GM19240 (cell line): ENCODE measurements around the gene GPER1.
"Not testable (repeated sequence)": the region's sequence is repeated elsewhere in the genome, so short reads cannot be mapped to it uniquely, and the experiment has no call there.

ENCODE experiments used
- DNase-seq: peaks from one replicate; pipeline ENCODE4 v3.0.0; 2011; ENCODE audit warnings: low spot score; ENCODE audit not compliant: insufficient read length

Gene GPER1

GRCh38 chr7:1068013-1068412, 19.9 kb upstream of the GPER1 start:
- no peak for DNase-seq

DNA sequence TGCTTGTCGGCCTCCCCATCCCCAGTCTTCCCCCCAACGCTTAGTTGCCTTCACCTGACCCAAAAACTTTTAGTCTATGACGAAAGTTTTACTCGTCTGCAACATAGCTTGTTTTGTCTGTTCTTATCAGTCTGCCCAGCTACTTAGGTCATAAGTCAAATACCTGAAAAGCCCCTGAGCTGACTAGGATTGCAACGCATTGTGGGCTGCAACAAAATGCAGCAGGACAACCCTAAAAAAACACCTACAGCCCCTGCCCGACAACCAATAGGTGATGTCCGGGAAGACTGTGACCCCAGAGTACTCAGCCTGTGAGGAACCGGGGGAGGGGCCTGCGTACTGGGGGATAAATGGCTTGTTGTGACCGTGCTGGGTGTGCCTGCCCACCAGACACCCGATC, 19.3 kb upstream of the GPER1 start:
- no peak for DNase-seq

- no peak for DNase-seq
Measured at GRCh38 chr7:1070544-1071011, 17.3 kb upstream of the GPER1 start.

DNA sequence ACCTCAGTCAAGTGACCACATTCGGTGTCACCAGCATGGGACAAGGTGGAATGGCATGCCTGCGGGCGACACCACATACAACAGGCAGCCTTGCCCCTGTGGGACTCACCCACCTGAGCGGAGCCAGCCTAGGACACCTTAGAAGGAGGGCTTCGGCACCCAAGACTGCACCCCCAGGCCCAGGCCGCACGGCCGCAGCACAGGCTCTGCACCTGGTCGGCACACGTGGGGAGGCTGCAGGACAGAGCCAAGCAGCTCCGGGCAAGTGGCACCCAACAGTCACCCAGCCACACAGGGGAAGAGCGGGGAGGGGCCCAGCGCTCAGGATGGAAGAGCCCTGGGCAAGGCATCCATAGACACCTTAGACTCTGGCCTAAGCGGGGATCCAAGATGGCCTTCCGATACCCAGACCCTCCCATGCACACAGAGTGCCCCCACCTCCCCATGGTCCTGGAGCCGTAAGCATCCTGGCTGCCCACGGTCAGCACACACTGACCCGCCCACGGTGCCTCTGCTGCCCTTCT, 16.1 kb upstream of the GPER1 start:
- DNase-seq = no peak

DNA sequence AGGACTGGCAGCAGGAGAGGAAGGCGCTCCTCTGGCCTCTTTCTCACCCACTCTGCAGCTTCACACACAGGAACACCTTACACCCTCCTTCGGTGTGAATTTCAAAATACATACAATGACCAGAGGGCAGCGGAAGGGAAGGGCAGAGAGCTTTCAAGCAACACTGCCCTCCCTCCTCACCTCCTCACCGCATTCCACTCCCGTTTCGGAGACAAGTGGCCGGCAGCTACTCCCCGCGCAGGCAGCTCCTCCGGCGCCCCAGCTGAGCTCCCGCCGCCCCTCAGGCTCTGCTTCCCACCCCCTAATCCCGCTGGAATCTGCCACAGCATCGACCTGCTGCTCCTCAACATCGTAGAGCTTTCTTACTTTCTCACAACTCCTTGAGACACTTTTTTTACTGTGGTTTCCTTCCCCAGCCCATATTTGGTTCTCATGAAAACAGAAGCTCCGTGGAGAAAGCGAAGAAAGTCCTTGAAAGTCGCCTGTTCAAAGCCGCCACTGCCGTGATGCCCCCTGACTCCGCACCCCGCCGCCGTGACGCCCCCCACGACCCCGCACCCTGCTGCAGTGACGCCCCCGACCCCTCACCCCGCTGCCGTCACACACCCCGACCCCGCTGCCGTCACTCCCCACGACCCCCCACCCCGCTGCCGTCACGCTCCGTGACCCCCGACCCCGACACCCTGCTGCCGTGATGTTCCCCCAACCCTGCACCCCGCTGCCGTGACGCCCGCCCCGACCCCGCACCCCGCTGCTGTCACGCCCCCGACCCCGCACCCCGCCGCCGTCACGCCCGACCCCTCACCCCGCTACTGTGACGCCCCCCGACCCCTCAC, 14.6 kb upstream of the GPER1 start:
- DNase-seq = no peak

DNA sequence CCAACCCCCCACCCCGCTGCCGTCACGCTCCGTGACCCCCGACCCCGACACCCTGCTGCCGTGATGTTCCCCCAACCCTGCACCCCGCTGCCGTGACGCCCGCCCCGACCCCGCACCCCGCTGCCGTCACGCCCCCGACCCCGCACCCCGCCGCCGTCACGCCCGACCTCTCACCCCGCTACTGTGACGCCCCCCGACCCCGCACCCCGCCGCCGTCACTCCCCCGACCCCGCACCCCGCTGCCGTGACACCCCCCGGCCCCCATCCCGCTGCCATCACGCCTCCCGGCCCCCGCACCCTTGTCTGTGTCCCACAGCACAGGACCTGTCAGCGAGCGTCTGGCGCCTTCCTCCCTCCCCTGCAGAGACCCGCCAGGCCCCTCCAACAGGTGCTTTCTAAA, 13.9 kb upstream of the GPER1 start:
- DNase-seq = not testable (repeated sequence)

DNA sequence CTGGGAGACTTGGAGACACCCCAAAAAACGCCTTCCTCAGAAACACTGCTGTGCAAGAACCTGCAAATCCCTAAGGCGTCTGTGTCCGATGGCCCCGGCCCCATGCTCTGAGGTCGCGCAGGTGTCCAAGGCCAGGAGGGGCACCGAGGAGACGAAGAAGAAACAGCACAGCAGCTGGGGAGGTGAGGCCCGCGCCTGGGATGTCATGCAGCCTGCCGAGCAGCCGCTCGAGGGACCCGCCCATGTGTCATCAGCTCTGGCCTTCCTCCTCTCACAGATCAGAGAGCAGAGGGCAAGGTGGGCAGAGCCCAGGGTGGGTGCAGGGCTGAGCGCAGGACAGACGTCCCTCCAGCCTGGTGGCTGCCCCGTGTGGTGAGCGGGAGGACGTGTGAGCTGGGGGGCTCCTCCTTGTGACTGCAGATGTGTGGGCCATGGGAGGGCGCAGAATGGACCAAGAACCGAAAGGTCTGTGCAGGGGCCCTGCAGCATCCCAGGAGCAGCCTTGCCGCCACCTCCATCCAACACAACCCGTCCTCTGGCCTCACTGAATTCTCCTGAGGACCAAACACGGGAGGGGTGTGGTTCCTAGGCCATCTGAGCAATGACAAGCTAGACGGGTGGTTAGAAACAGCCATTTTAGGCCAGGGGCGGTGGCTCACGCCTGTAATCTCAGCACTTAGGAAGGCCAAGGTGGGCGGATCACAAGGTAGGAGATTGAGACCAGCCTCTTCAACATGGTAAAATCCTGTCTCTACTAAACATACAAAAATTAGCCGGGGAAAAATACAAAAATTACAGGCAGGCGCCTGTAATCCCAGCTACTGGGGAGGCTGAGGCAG, 13.1 kb upstream of the GPER1 start:
- DNase-seq = no peak

DNA sequence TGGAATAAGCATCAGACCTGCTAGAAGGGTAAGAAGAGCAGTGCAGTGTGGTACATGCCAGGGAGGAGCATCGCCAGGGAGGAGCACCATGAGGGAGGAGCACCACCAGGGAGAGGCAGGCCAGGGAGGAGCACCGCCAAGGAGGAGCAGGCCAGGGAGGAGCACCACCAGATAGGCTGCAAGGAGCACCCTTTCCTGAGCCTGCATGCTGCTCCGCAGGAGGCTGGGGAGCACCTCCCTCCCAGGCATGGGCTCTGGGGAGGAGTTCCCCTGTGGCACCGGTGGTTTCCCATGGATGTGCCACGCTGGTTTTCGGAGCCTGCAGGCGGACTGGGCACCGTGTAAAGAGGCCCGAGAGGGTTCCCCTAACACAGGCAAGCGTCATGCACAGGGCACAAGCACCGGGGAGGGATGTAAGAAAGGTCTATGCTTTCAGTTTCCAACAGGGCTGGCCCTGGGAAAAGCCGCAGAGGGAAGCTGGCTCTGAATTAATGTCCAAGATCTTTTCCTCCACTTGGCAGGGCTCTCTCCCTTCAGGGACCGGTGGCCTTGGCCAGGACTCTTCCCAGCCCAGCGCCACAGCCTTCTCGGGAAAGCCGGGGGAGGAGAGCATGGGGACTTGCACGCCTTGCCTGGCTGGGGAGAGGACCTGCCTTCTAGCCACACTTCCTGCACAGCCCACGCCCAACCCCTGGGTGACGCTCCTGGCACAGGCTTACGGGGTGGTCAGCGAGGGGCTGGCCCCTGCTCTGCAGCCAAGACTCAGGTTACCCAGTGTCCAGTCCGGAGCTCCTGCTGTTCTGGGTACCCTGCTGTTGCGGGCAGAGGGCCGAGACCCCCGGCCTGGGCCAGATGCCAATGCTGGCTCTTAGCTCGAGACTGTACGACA, 11.5 kb upstream of the GPER1 start:
- no peak for DNase-seq

- DNase-seq = no peak
Measured at GRCh38 chr7:1078519-1078918, 9.4 kb upstream of the GPER1 start.

- no peak for DNase-seq
Measured at GRCh38 chr7:1078985-1079384, 8.9 kb upstream of the GPER1 start.

- no peak for DNase-seq
Measured at GRCh38 chr7:1079546-1079945, 8.4 kb upstream of the GPER1 start.

DNA sequence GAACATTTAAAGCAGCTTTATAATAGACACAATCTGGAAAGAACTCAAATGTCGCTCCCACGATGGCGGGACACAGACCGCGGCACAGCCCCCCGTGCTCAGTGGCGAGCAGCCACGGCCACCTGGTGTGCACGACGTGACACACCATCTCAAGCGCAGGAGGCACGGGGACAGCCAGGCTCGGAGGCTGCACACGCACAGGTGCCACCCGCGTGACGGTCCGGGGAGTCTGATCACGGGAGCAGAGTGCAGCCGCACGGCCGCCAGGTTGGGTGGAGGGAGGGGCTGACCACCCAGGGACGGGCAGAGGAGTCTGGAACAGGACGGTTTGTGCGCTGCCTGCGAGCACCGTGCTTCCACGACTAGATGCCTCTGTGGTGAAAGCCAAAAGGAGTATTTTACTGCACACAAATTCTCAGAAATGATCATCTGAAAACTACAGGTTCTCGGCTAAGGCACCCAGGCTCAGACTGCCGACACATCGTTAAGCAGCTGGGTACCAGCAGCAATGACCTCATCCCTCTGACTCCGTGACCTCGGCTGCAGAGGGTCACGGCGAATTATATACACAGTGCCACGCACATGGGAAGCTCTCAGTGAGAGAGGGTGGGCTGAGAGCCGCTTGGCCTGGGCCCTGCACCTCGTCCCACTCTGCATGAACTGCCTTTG, 7.5 kb upstream of the GPER1 start:
- no peak for DNase-seq

GRCh38 chr7:1080921-1081255, 7.0 kb upstream of the GPER1 start:
- DNase-seq = no peak

GRCh38 chr7:1081336-1081735, 6.6 kb upstream of the GPER1 start:
- no peak for DNase-seq

DNA sequence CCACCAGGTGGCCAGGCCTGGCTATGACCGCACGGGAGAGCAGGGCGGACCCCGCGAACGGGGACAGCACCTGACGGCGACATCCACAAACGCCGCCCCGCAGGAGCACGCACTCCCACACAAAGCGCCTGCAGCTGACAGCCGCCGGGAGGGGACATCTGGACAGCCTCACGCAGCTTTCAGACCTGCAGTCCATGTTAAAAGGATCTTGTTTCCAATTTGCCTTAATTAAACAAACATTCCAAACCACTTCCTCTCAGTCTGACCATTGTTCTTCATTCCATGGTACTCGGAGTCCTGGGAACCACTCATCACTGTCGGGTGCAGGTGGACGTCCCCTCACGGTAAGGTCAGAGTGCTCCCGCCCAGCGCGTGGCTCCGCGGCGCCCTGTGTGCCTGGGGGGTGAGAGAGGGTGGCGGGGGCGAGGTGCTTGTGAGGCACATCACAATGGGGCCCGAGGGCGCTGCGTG, 5.9 kb upstream of the GPER1 start:
- DNase-seq = no peak

GRCh38 chr7:1083729-1084657, 3.9 kb upstream of the GPER1 start:
- DNase-seq = no peak

DNA sequence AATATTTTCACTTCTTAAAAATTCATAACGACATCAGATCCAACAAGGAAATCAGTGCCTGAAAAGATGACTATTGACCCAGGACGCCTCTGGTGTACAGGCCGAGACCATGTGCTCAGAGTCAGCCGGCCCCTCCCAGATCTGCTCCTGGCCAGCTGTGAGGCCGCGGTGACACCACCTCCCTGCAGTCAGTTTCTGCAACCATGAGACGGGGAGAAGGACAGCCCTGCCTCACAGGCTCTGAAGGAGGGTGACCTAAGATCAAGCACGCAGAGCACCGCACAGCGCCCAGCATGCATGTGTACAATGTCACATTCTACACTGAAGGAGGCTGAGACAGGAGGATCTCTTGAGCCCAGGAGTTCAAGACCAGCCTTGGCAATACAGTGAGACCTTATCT, 2.6 kb upstream of the GPER1 start:
- no peak for DNase-seq

GRCh38 chr7:1085910-1086421, 1.9 kb upstream of the GPER1 start:
- DNase-seq = no peak
